OCI-LY3 (cell line): ENCODE results near the gene STX10.

Source experiments
- EZH2phosphoT487 ChIP-seq: fragments of 200-600 bp; shearing (Covaris generic); IDR thresholded peaks from 2 replicates; pipeline ENCODE4 v1.6.1; 2018; ENCODE audit warnings: antibody characterized with exemption, mixed run types, low read depth
- TF ChIP-seq, protein P1 (sequence below): fragments of 200-600, 300-600 bp; sonication (generic); IDR thresholded peaks from 2 replicates; pipeline ENCODE4 v1.5.1; 2014; ENCODE audit warnings: antibody characterized with exemption, low read length, low read depth

DNA sequence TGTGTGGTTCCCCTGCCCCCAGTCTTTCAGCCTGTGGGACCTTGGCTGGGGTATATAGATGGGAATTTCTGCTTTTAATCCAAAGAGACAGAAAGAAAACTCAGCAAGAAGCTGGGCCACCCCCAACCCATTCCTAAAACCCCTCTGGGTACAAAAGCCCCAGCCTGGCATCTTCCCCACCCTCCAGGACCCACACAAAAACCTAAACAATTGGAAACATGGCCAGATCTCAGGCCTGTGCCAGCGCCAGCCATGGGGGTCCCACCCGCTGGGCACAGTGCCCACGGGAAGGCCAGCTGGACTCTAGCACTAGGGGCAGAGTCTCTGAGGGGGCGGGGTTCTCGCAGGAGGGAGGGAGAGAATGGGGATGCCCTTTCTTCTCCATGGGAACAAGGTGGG lies 56.1 kb downstream of the STX10 start:
- TF ChIP-seq, protein P1, sequence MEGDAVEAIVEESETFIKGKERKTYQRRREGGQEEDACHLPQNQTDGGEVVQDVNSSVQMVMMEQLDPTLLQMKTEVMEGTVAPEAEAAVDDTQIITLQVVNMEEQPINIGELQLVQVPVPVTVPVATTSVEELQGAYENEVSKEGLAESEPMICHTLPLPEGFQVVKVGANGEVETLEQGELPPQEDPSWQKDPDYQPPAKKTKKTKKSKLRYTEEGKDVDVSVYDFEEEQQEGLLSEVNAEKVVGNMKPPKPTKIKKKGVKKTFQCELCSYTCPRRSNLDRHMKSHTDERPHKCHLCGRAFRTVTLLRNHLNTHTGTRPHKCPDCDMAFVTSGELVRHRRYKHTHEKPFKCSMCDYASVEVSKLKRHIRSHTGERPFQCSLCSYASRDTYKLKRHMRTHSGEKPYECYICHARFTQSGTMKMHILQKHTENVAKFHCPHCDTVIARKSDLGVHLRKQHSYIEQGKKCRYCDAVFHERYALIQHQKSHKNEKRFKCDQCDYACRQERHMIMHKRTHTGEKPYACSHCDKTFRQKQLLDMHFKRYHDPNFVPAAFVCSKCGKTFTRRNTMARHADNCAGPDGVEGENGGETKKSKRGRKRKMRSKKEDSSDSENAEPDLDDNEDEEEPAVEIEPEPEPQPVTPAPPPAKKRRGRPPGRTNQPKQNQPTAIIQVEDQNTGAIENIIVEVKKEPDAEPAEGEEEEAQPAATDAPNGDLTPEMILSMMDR = no peak
- TF ChIP-seq EZH2phosphoT487 = no peak
